Measurements from ENCODE around the gene GTPBP10. TPM values are rescaled to one million over a fixed set of nuclear protein-coding genes. Genes with fewer than 3 reads are reported as not detected.

Gene GTPBP10
- total RNA-seq: 10 to 100 TPM in 1 of 2 donors, 1 to 10 TPM in 1; 3.6 to 20.8 TPM

- WGBS, 2 donors: 0% methylated on average over 37 of the region's 37 CpGs
- Histone ChIP-seq H3K4me3 (peak within 1 kb of the TSS; percentile 40 to 84), H3K9me3 (no peaks in the 10 kb centered on the region), H3K27me3 (no peaks in the 10 kb centered on the region), H3K4me1 (peaks cover 22% of the 10 kb centered on the region), H3K36me3 (replicated peaks in 1 of 2; ENCODE audit: insufficient read depth in 1 of 2, low read depth in 2 of 2) (no peaks in the 10 kb centered on the region), H3K27ac (peak within 1 kb of the TSS; percentile 55 to 91 (median 81))
- peak; percentile 51 to 92 (median 82) for TF ChIP-seq CTCF (IDR thresholded peaks at IDR 0.05)
- peak; percentile 69 to 93 (median 90) for TF ChIP-seq POLR2A (IDR thresholded peaks at IDR 0.05)
- DNase-seq (peak; percentile 94), ATAC-seq (peak; percentile 99)
- intact Hi-C loops (cut with DNase I): loop anchor here (10.0 kb wide), 1 partner anchor 58 kb away; the partner anchor contains the start of gene CLDN12
These were observed at the start of gene GTPBP10 for GRCh38 chr7:90346336-90347125. Gene GTPBP10, plus strand, starts transcription at chr7:90346716. Its CDS starts 26 bp downstream, at chr7:90346742.

GRCh38 chr7:90298145-90299038 is 48.1 kb upstream of the GTPBP10 start:
- DNase-seq (peak in 2 of 4 donors; percentile 8 to 13), ATAC-seq (peak; percentile 58)
- H3K9me3 ChIP-seq: no peaks in the 10 kb centered on the region
- H3K36me3 ChIP-seq (replicated peaks in 1 of 2; ENCODE audit: insufficient read depth in 1 of 2, low read depth in 2 of 2): no peaks in the 10 kb centered on the region
- H3K4me1 ChIP-seq: no peaks in the 10 kb centered on the region
- no peaks in the 10 kb centered on the region for H3K27me3 ChIP-seq
- intact Hi-C loops (cut with DNase I): no loop called here
- no peak overlapping the region for H3K4me3 ChIP-seq
- TF ChIP-seq POLR2A (IDR thresholded peaks at IDR 0.05): no peak
- TF ChIP-seq CTCF (IDR thresholded peaks at IDR 0.05): peak in 5 of 7 experiments; percentile 27 to 51 (median 43)
- 53 to 58% methylated on average over 5 of the region's 5 CpGs for WGBS, 2 donors
- H3K27ac ChIP-seq: no peak overlapping the region

- Histone ChIP-seq H3K27me3 (no peaks in the 10 kb centered on the region), H3K36me3 (replicated peaks in 1 of 2; ENCODE audit: insufficient read depth in 1 of 2, low read depth in 2 of 2) (no peaks in the 10 kb centered on the region), H3K9me3 (no peaks in the 10 kb centered on the region), H3K27ac (no peak overlapping the region), H3K4me1 (no peaks in the 10 kb centered on the region), H3K4me3 (no peak overlapping the region)
- WGBS, 2 donors: 89 to 95% methylated on average over 1 of the region's 1 CpG
- DNase-seq: no peak
- intact Hi-C loops (cut with DNase I): no loop called here
- TF ChIP-seq POLR2A (IDR thresholded peaks at IDR 0.05) (no peak), CTCF (IDR thresholded peaks at IDR 0.05) (no peak)
- ATAC-seq: no peak
These were observed 43.3 kb upstream of the GTPBP10 start for GRCh38 chr7:90303241-90303640.

GRCh38 chr7:90309872-90310271 is 36.6 kb upstream of the GTPBP10 start:
- ATAC-seq: no peak
- Histone ChIP-seq H3K36me3 (replicated peaks in 1 of 2; ENCODE audit: insufficient read depth in 1 of 2, low read depth in 2 of 2) (no peaks in the 10 kb centered on the region), H3K4me3 (no peak overlapping the region), H3K27me3 (no peaks in the 10 kb centered on the region), H3K4me1 (no peaks in the 10 kb centered on the region), H3K27ac (no peak overlapping the region), H3K9me3 (no peaks in the 10 kb centered on the region)
- TF ChIP-seq CTCF (IDR thresholded peaks at IDR 0.05) (no peak), POLR2A (IDR thresholded peaks at IDR 0.05) (no peak)
- intact Hi-C loops (cut with DNase I): no loop called here
- no peak for DNase-seq
- WGBS, 2 donors: 76 to 77% methylated on average over 5 of the region's 5 CpGs

Measured in body of pancreas (tissue), 4 donors.